K562 (cell line): ENCODE results near the gene CLCF1. TPM values are rescaled to one million over a fixed set of nuclear protein-coding genes. Genes with fewer than 3 reads are reported as not detected.
A peak's percentile ranks its signal among the peaks of the same experiment; 100 is the strongest.

Experiments used
- ATAC-seq: fragments of 200-7000 bp; cut with Tn5 transposase; 3 replicates; pipeline ENCODE4 v1.9.1; 2020; ENCODE audit warnings: moderate library complexity
- BruUV-seq: library from RNA; stranded (reverse); fragments of 400-500 nt; replicated peaks from 2 replicates; lab custom pipeline; 2021; lab: Mats Ljungman, UMichigan
- CTCF ChIA-PET: fragments of 300-600 bp; formaldehyde crosslinking; extraction: SDS; loops from one replicate; lab custom pipeline; 2021; ENCODE audit warnings: low intra/inter-chr PET ratio; lab: Yijun Ruan, JAX
- POLR2A ChIA-PET: fragments of 300-600, 350-650 bp; sonication (Branson Sonifier 250); formaldehyde crosslinking; extraction: SDS; loops from one replicate; lab custom pipeline; 2021; ENCODE audit warnings: antibody characterized with exemption, inconsistent platforms; lab: Yijun Ruan, JAX
- DNase-seq, 4 experiments: peaks; one replicate each; pipeline versions ENCODE4 v3.0.0 to v3.0.0-alpha.2; 2011 to 2018; ENCODE audit warnings: low spot score in 3 of 4, mixed read lengths in 3 of 4; ENCODE audit errors: extremely low read depth in 1 of 4
- FAIRE-seq: peaks from 2 replicates; lab custom pipeline; 2011; peaks lifted over from hg19 to GRCh38; lab: Jason Lieb, UNC
- H2AFZ ChIP-seq: 2 replicates; pipeline ENCODE4 v1.6.0; 2011; ENCODE audit warnings: low read depth, low read length, control low read depth, inconsistent platforms
- H3K27ac ChIP-seq: fragments of 200-600 bp; 3 replicates; pipeline ENCODE4 v1.8.0; 2011; ENCODE audit warnings: low read depth, mild to moderate bottlenecking, control low read depth, inconsistent platforms, low read length, moderate library complexity, mixed read lengths; ENCODE audit errors: extremely low read depth
- H3K27me3 ChIP-seq, 2 experiments: fragments of 300-600 bp in 1 of 2; 2 replicates in 1 of 2; 3 replicates in 1 of 2; pipeline versions ENCODE4 v1.6.0 to v1.8.0; 2011; ENCODE audit warnings: inconsistent platforms in 2 of 2, low read length in 2 of 2, mild to moderate bottlenecking in 1 of 2, mixed read lengths in 1 of 2, moderate library complexity in 1 of 2; ENCODE audit not compliant: control insufficient read depth in 2 of 2, insufficient read depth in 2 of 2
- H3K36me3 ChIP-seq: fragments of 300-600 bp; 3 replicates; pipeline ENCODE4 v1.8.0; 2011; ENCODE audit warnings: mild to moderate bottlenecking, low read length, inconsistent platforms; ENCODE audit not compliant: control insufficient read depth, insufficient read depth
- H3K4me1 ChIP-seq, 2 experiments: fragments of 200-600 bp in 1 of 2; replicated peaks in 1 of 2; 2 replicates in 1 of 2; 3 replicates in 1 of 2; pipeline versions ENCODE4 v1.5.1 to v1.8.0; 2011; ENCODE audit warnings: inconsistent platforms in 2 of 2, low read length in 2 of 2, mild to moderate bottlenecking in 1 of 2, mixed read lengths in 1 of 2, moderate library complexity in 1 of 2; ENCODE audit not compliant: control insufficient read depth in 2 of 2, insufficient read depth in 2 of 2
- H3K4me2 ChIP-seq: 2 replicates; pipeline ENCODE4 v1.6.1; 2011; ENCODE audit warnings: low read length, control low read depth, inconsistent platforms, mixed read lengths; ENCODE audit not compliant: insufficient read depth
- H3K4me3 ChIP-seq: fragments of 200-600 bp; sonication (generic), shearing (Covaris generic); 2 replicates; pipeline ENCODE4 v1.5.1; 2016; ENCODE audit warnings: control low read depth, inconsistent platforms
- H3K79me2 ChIP-seq: fragments of 200-600 bp; 3 replicates; pipeline ENCODE4 v1.8.0; 2011; ENCODE audit warnings: low read length, inconsistent platforms; ENCODE audit not compliant: control insufficient read depth, insufficient read depth
- H3K9ac ChIP-seq, 2 experiments: 2 replicates each; pipeline versions ENCODE4 v1.6.0 to v1.6.1; 2011; ENCODE audit warnings: low read depth in 2 of 2, low read length in 2 of 2, control low read depth in 1 of 2, inconsistent platforms in 1 of 2, mild to moderate bottlenecking in 1 of 2, mixed read lengths in 1 of 2; ENCODE audit not compliant: insufficient read depth in 1 of 2
- H3K9me1 ChIP-seq: one replicate; pipeline ENCODE4 v1.6.0; 2011; ENCODE audit warnings: inconsistent platforms, mild to moderate bottlenecking, low read length, moderate library complexity; ENCODE audit not compliant: control insufficient read depth, insufficient read depth
- H3K9me3 ChIP-seq: replicated peaks from 2 replicates; pipeline ENCODE4 v1.5.1; 2011; ENCODE audit warnings: low read depth, low read length, inconsistent platforms; ENCODE audit not compliant: control insufficient read depth, insufficient read depth
- H4K20me1 ChIP-seq: replicated peaks from 2 replicates; pipeline ENCODE4 v1.6.1; 2011; ENCODE audit warnings: low read length, inconsistent platforms, mixed read lengths; ENCODE audit not compliant: control insufficient read depth, insufficient read depth
- DMBX1 ChIP-seq: fragments of 250-450 bp; sonication (Bioruptor Pico); IDR thresholded peaks from 2 replicates; pipeline ENCODE4 v1.8.0; 2022; ENCODE audit warnings: inconsistent platforms, mild to moderate bottlenecking, moderate library complexity, borderline replicate concordance
- ETV6 ChIP-seq, 3 experiments: fragments of 150-350 bp in 1 of 3; sonication (generic) in 1 of 3; formaldehyde crosslinking in 1 of 3; IDR thresholded peaks; 2 replicates each; pipeline versions ENCODE4 v1.6.1 to v1.8.0; 2014 to 2022; ENCODE audit warnings: borderline replicate concordance in 2 of 3, low read depth in 2 of 3, antibody characterized with exemption in 1 of 3, low read length in 1 of 3, mild to moderate bottlenecking in 1 of 3, missing genetic modification reagents in 1 of 3
- HCFC1 ChIP-seq: IDR thresholded peaks from 2 replicates; pipeline ENCODE4 v1.6.1; 2012; ENCODE audit warnings: low read depth, low read length, improper control_type of control experiment
- SMARCA4 ChIP-seq: fragments of 450-650 bp; IDR thresholded peaks from 2 replicates; pipeline ENCODE4 v1.6.1; 2016
- ZNF282 ChIP-seq: sonication (generic); formaldehyde crosslinking; IDR thresholded peaks from 2 replicates; pipeline ENCODE4 v1.8.1; 2023; ENCODE audit warnings: missing genetic modification reagents
- WGBS: fragments of 100-300 bp; shearing (Covaris generic); methylation state at CpG from one replicate; pipeline ENCODE4 v1.1.6; 2016; ENCODE audit warnings: low coverage, mixed read lengths; ENCODE audit not compliant: insufficient coverage; ENCODE audit errors: missing lambda C conversion rate; 5-methylcytosine and 5-hydroxymethylcytosine counted together
- in situ Hi-C: fragments of 300-500 bp; cut with MboI; formaldehyde crosslinking; loops from 4 replicates; pipeline ENCODE4 v1.15.0; 2018; ENCODE audit warnings: inconsistent platforms, mixed read lengths
- intact Hi-C: fragments of 100-400 bp; cut with micrococcal nuclease; formaldehyde crosslinking; loops from 2 replicates; pipeline ENCODE4 v1.14.2; 2022
- polyA plus RNA-seq, 8 experiments: library from polyadenylated mRNA; depleted of rRNA in 4 of 8; stranded (reverse) in 5 of 8; unstranded in 3 of 8; fragments of >200 nt; fragmentation: Nextera tagmentation in 2 of 8; fragmentation: Illumina TruSeq in 1 of 8; extraction: Ambion mirVana in 2 of 8; extraction: Trizol in 1 of 8; gene quantifications; 2 replicates each; pipeline versions ENCODE4 v1.2.1 to v1.2.3, GENCODE V29; 2011 to 2014; ENCODE audit warnings: inconsistent platforms in 1 of 8, missing spikeins in 1 of 8
- total RNA-seq, 7 experiments: library from RNA; depleted of rRNA in 6 of 7; stranded (reverse); fragments of >200 nt in 6 of 7; fragmentation: Illumina TruSeq in 2 of 7; extraction: Trizol in 2 of 7; gene quantifications; 2 replicates each; pipeline versions ENCODE4 v1.2.1 to v1.2.3, GENCODE V29; 2011 to 2021; ENCODE audit warnings: low replicate concordance in 1 of 7
- TF ChIP-seq, protein P1 (sequence below), 2 experiments: fragments of 450-650 bp in 1 of 2; sonication (generic) in 1 of 2; formaldehyde crosslinking; conservative IDR thresholded peaks; 2 replicates each; pipeline versions ENCODE4 v1.4.0 to v1.8.1; 2020 to 2022; ENCODE audit warnings: mild to moderate bottlenecking in 1 of 2, missing genetic modification reagents in 1 of 2

The CLCF1 gene
- total and polyA plus RNA-seq, 9 of the 15 experiments (the other 6 are each of a cell fraction or from before 2014, with no cell fraction given) = 0.49 to 5.8 (median 3.0) TPM

DNA sequence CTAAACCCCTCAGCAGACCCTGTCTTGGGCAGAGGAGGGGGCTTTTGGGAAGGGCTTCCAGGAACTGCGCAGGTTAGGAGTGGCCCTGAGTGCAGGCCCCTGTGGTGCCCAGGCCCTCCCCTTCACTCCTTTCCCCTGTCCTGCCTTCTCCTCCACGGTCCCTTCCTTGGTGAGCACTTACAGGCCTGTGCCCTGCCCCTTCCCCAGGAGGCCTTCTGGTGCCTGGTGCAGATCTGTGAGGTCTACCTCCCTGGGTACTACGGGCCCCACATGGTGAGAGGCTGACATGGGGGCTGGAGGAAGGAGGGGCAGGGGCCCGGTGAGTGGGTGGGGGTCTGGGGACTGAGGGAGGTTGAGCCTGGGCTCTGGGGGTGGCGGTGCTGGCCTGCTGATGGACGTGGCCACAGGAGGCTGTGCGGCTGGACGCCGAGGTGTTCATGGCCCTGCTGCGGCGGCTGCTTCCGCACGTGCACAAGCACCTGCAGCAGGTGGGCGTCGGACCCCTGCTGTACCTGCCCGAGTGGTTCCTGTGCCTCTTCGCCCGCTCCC, 33.1 kb upstream of the CLCF1 start:
- H2AFZ ChIP-seq = no peak overlapping the region
- WGBS = 66% methylated on average over 11 of the region's 18 CpGs

More for the DNA sequence above, 33.1 kb upstream of the CLCF1 start:
- intact Hi-C loops (no loop called here), in situ Hi-C loops (no loop called here)
- Histone ChIP-seq H3K4me3 (no peak overlapping the region), H3K9ac (peak overlapping the region in 1 of 2 experiments; percentile 79; a peak in 2 of 4 replicates), H3K9me3 (no peaks in the 10 kb centered on the region), H3K36me3 (no peaks in the 10 kb centered on the region), H4K20me1 (no peaks in the 10 kb centered on the region), H3K9me1 (no peaks in the 10 kb centered on the region), H3K4me2 (no peak overlapping the region), H3K79me2 (0 out of 3 replicates have a peak, but pooled peaks cover under 1% of the 10 kb centered on the region), H3K27ac (no peak overlapping the region), H3K27me3 (no peaks in the 10 kb centered on the region), H3K4me1 (peaks cover 17 to 76% of the 10 kb centered on the region in 2 experiments)
- BruUV-seq = no TSS peak
- DNase-seq (no peak), ATAC-seq (no peak), FAIRE-seq (no peak)
- CTCF ChIA-PET = no interaction called here
- TF ChIP-seq SMARCA4 (no peak), DMBX1 (CRISPR knock-in tag) (no peak), ZNF282 (CRISPR knock-in tag) (no peak), HCFC1 (no peak), ETV6 (IDR thresholded peaks at IDR 0.05; ENCODE audit: borderline replicate concordance in 1 of 2, low read depth in 2 of 2, low read length in 1 of 2) (no peak), ETV6 (CRISPR knock-in tag; IDR thresholded peaks at IDR 0.05; ENCODE audit: borderline replicate concordance) (no peak)
- TF ChIP-seq, protein P1, sequence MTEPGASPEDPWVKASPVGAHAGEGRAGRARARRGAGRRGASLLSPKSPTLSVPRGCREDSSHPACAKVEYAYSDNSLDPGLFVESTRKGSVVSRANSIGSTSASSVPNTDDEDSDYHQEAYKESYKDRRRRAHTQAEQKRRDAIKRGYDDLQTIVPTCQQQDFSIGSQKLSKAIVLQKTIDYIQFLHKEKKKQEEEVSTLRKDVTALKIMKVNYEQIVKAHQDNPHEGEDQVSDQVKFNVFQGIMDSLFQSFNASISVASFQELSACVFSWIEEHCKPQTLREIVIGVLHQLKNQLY (CRISPR knock-in tag; conservative IDR thresholded peaks at IDR 0.05) = no peak
- POLR2A ChIA-PET = interaction anchor here (0.6 to 1.2 kb wide), 4 partner anchors 10 to 141 kb away, joined by 3 to 7 read pairs (median 4); no protein-coding TSS in a partner anchor
